Prostate gland (tissue), 2 donors: Measurements from ENCODE around the gene CDC27. TPM values are rescaled to one million over a fixed set of nuclear protein-coding genes. Genes with fewer than 3 reads are reported as not detected.
"Not testable (repeated sequence)": the region's sequence is repeated elsewhere in the genome, so short reads cannot be mapped to it uniquely, and the experiment has no call there.

Experiments used
- DNase-seq: peaks from one replicate; pipeline ENCODE4 v3.0.0-alpha.2; 2019; ENCODE audit warnings: low spot score
- H3K27ac ChIP-seq, 2 donors: fragments of 200-600 bp; sonication (generic); 2 replicates each; pipeline ENCODE4 v1.5.1; 2017 to 2019
- H3K27me3 ChIP-seq: fragments of 200-600 bp; sonication (generic); replicated peaks from 2 replicates; pipeline ENCODE4 v1.5.1; 2019; ENCODE audit not compliant: insufficient read depth
- H3K36me3 ChIP-seq, 2 donors: fragments of 200-600 bp; sonication (generic); 1 replicate in 1 of 2; 2 replicates in 1 of 2; pipeline versions ENCODE4 v1.5.1 to v1.8.1; 2017 to 2019
- H3K4me1 ChIP-seq: fragments of 200-600 bp; sonication (generic); replicated peaks from 2 replicates; pipeline ENCODE4 v1.5.1; 2019
- H3K4me3 ChIP-seq, 2 donors: fragments of 200-600 bp; sonication (generic); 2 replicates each; pipeline ENCODE4 v1.5.1; 2017 to 2019
- H3K9me3 ChIP-seq: fragments of 200-600 bp; sonication (generic); 2 replicates; pipeline ENCODE4 v1.5.1; 2017
- POLR2A ChIP-seq: fragments of 450-650 bp; IDR thresholded peaks from one replicate; pipeline ENCODE4 v1.6.1; 2016; ENCODE audit warnings: antibody characterized with exemption, mild to moderate bottlenecking
- POLR2AphosphoS5 ChIP-seq: sonication (generic); formaldehyde crosslinking; IDR thresholded peaks from one replicate; pipeline ENCODE4 v1.6.1; 2017; ENCODE audit warnings: antibody characterized with exemption
- WGBS: methylation state at CpG from one replicate; pipeline ENCODE4 v1.1.5; 2018; 5-methylcytosine and 5-hydroxymethylcytosine counted together
- intact Hi-C: fragments of 100-400 bp; cut with DNase I; formaldehyde crosslinking; loops from one replicate; pipeline ENCODE4 v1.14.2; 2022
- total RNA-seq, 2 donors: library from RNA; depleted of rRNA; stranded (reverse); fragments of >200 nt; gene quantifications; one replicate each; pipeline ENCODE4 v1.1.0, GENCODE V29; 2016
- TF ChIP-seq, protein P1 (sequence below), 4 experiments: fragments of 200-600 bp in 2 of 4; fragments of 450-650 bp in 2 of 4; sonication (generic) in 2 of 4; IDR thresholded peaks; 1 replicate in 3 of 4; 2 replicates in 1 of 4; pipeline ENCODE4 v1.5.1; 2016 to 2019; ENCODE audit warnings: antibody characterized with exemption in 4 of 4, mild to moderate bottlenecking in 2 of 4, moderate library complexity in 2 of 4

Gene CDC27
- total RNA-seq, 2 donors from 2014 or later: 32.2 to 76.9 TPM

- WGBS: 67% methylated on average over 1 of the region's 1 CpG
- Histone ChIP-seq H3K36me3 (no peaks in the 10 kb centered on the region), H3K4me3 (no peak overlapping the region), H3K27me3 (no peaks in the 10 kb centered on the region), H3K9me3 (no peaks in the 10 kb centered on the region), H3K4me1 (peaks cover 3% of the 10 kb centered on the region), H3K27ac (no peak overlapping the region)
- intact Hi-C loops: no loop called here
- no peak for DNase-seq
- TF ChIP-seq, protein P1, sequence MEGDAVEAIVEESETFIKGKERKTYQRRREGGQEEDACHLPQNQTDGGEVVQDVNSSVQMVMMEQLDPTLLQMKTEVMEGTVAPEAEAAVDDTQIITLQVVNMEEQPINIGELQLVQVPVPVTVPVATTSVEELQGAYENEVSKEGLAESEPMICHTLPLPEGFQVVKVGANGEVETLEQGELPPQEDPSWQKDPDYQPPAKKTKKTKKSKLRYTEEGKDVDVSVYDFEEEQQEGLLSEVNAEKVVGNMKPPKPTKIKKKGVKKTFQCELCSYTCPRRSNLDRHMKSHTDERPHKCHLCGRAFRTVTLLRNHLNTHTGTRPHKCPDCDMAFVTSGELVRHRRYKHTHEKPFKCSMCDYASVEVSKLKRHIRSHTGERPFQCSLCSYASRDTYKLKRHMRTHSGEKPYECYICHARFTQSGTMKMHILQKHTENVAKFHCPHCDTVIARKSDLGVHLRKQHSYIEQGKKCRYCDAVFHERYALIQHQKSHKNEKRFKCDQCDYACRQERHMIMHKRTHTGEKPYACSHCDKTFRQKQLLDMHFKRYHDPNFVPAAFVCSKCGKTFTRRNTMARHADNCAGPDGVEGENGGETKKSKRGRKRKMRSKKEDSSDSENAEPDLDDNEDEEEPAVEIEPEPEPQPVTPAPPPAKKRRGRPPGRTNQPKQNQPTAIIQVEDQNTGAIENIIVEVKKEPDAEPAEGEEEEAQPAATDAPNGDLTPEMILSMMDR (IDR thresholded peaks at IDR 0.05): no peak
- TF ChIP-seq POLR2AphosphoS5: no peak
- TF ChIP-seq POLR2A: no peak
These were observed 8.8 kb downstream of the CDC27 start for GRCh38 chr17:47180337-47180736.

GRCh38 chr17:47179141-47179540 is 10.0 kb downstream of the CDC27 start:
- Histone ChIP-seq H3K36me3 (no peaks in the 10 kb centered on the region), H3K27ac (no peak overlapping the region), H3K27me3 (no peaks in the 10 kb centered on the region), H3K4me1 (peaks cover 3% of the 10 kb centered on the region), H3K9me3 (no peaks in the 10 kb centered on the region), H3K4me3 (no peak overlapping the region)
- TF ChIP-seq POLR2AphosphoS5 (no peak), POLR2A (no peak)
- TF ChIP-seq, protein P1 (IDR thresholded peaks at IDR 0.05): no peak
- intact Hi-C loops: no loop called here
- WGBS: 85% methylated on average over 3 of the region's 3 CpGs
- no peak for DNase-seq

DNA sequence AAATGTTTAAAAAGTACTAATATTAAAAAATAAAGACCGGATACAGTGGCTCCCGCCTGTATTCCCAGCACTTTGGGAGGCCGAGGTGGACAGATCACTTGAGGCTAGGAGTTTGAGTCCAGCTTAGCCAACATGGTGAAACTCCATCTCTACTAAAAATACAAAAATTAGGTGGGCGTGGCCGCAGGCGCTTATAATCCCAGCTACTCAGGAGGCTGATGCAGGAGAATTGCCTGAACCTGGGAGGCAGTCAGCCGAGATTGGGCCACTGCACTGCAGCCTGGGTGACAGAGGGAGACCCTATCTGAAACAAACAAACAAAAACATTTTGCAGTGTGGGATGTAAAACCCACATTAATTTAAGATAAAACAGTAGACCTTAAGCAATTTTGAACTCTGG is 11.8 kb downstream of the CDC27 start:
- 93% methylated on average over 7 of the region's 7 CpGs for WGBS
- H3K27ac ChIP-seq: no peak overlapping the region
- no peaks in the 10 kb centered on the region for H3K4me1 ChIP-seq
- no peaks in the 10 kb centered on the region for H3K36me3 ChIP-seq
- H3K4me3 ChIP-seq: no peak overlapping the region
- no peak for TF ChIP-seq POLR2A
- TF ChIP-seq, protein P1 (IDR thresholded peaks at IDR 0.05): no peak
- no peak for TF ChIP-seq POLR2AphosphoS5
- H3K9me3 ChIP-seq: no peaks in the 10 kb centered on the region
- no peaks in the 10 kb centered on the region for H3K27me3 ChIP-seq
- no peak for DNase-seq
- intact Hi-C loops: no loop called here

DNA sequence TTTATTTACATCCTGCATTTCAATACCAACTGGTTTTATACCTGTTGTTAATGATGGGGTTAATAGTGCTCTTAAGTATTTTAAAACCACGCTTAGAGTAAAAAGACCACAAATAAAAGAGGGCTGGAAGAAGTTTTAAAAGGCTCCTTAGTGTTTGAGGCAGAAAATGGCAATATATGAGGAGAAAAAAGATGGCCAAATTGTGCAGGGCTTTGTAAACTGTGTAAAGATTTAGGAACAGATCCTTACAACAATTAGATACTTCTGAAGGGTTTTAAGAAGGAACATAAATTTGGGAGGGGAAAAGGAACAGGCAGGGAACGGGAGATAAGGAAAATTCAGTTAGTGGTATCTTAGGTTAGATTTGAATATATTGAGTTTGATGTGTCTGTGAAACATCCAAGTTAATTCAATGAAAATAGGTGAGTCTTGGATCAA is 12.7 kb downstream of the CDC27 start:
- WGBS: 74% methylated on average over 2 of the region's 2 CpGs
- TF ChIP-seq, protein P1 (IDR thresholded peaks at IDR 0.05): no peak
- no peak for TF ChIP-seq POLR2AphosphoS5

GRCh38 chr17:47174823-47175222 is 14.3 kb downstream of the CDC27 start:
- not testable (repeated sequence) for H3K36me3 ChIP-seq, H3K4me1 ChIP-seq
- 98% methylated on average over 8 of the region's 8 CpGs for WGBS

More for the DNA sequence above, 12.7 kb downstream of the CDC27 start:
- Histone ChIP-seq H3K27me3 (no peaks in the 10 kb centered on the region), H3K36me3 (no peaks in the 10 kb centered on the region), H3K4me3 (no peak overlapping the region), H3K27ac (no peak overlapping the region), H3K4me1 (no peaks in the 10 kb centered on the region), H3K9me3 (no peaks in the 10 kb centered on the region)
- DNase-seq: no peak
- intact Hi-C loops: no loop called here

More at GRCh38 chr17:47174823-47175222, 14.3 kb downstream of the CDC27 start:
- H3K9me3 ChIP-seq, H3K27me3 ChIP-seq, intact Hi-C loops, H3K4me3 ChIP-seq, DNase-seq, H3K27ac ChIP-seq: not testable (repeated sequence)
